Caco-2 (cell line): ENCODE data around the gene FATE1. TPM values are rescaled to one million over a fixed set of nuclear protein-coding genes. Genes with fewer than 3 reads are reported as not detected.

ENCODE experiments used
- BruUV-seq: library from RNA; stranded (reverse); fragments of 400-500 nt; replicated peaks from 2 replicates; lab custom pipeline; 2021; lab: Mats Ljungman, UMichigan
- CTCF ChIA-PET: fragments of 300-600 bp; sonication (Branson Sonifier 250); formaldehyde crosslinking; loops from one replicate; lab custom pipeline; 2022; ENCODE audit warnings: antibody characterized with exemption; lab: Charles Lee
- POLR2A ChIA-PET: fragments of 300-600 bp; sonication (Branson Sonifier 250); formaldehyde crosslinking; loops from one replicate; lab custom pipeline; 2022; ENCODE audit warnings: antibody characterized with exemption; lab: Charles Lee
- DNase-seq, 2 experiments: peaks; one replicate each; pipeline versions ENCODE4 v3.0.0 to v3.0.0-alpha.2; 2020 to 2022
- H3K27me3 ChIP-seq: replicated peaks from 2 replicates; pipeline ENCODE4 v1.6.0; 2011; ENCODE audit warnings: low read length; ENCODE audit not compliant: control insufficient read depth, insufficient read depth
- H3K36me3 ChIP-seq: 2 replicates; pipeline ENCODE4 v1.5.1; 2011; ENCODE audit warnings: low read length; ENCODE audit not compliant: control insufficient read depth, insufficient read depth
- H3K4me1 ChIP-seq: fragments of 250-450 bp; sonication (Bioruptor Pico); 2 replicates; pipeline ENCODE4 v1.5.1; 2020; ENCODE audit warnings: mild to moderate bottlenecking
- H3K4me3 ChIP-seq: 2 replicates; pipeline ENCODE4 v1.5.1; 2011; ENCODE audit warnings: low read depth, mild to moderate bottlenecking, control low read depth, low read length
- H3K9me3 ChIP-seq: fragments of 250-450 bp; sonication (Bioruptor Pico); 2 replicates; pipeline ENCODE4 v1.5.1; 2020; ENCODE audit warnings: mild to moderate bottlenecking, moderate library complexity
- H3K27ac Mint-ChIP-seq: one replicate; pipeline ENCODE4 v1.8.0; 2022; ENCODE audit warnings: mixed read lengths; ENCODE audit not compliant: unreplicated experiment
- H3K27me3 Mint-ChIP-seq: one replicate; pipeline ENCODE4 v1.8.0; 2022; ENCODE audit warnings: mixed read lengths; ENCODE audit not compliant: insufficient read depth, unreplicated experiment
- H3K36me3 Mint-ChIP-seq: one replicate; pipeline ENCODE4 v1.8.0; 2022; ENCODE audit warnings: mild to moderate bottlenecking, mixed read lengths; ENCODE audit not compliant: insufficient read depth, unreplicated experiment
- H3K4me1 Mint-ChIP-seq: one replicate; pipeline ENCODE4 v1.8.0; 2022; ENCODE audit warnings: low read depth, mixed read lengths; ENCODE audit not compliant: unreplicated experiment
- H3K4me3 Mint-ChIP-seq: one replicate; pipeline ENCODE4 v1.8.0; 2022; ENCODE audit warnings: mild to moderate bottlenecking, moderate library complexity, mixed read lengths; ENCODE audit not compliant: unreplicated experiment
- H3K9me3 Mint-ChIP-seq: one replicate; pipeline ENCODE4 v1.8.0; 2022; ENCODE audit warnings: mixed read lengths; ENCODE audit not compliant: unreplicated experiment
- CTCF ChIP-seq, 2 experiments: fragments of 200-600 bp in 1 of 2; IDR thresholded peaks; 1 replicate in 1 of 2; 2 replicates in 1 of 2; pipeline versions ENCODE4 v1.5.1 to v1.8.0; 2011 to 2022; ENCODE audit warnings: antibody characterized with exemption in 1 of 2, control low read depth in 1 of 2, inconsistent platforms in 1 of 2, low read depth in 1 of 2, low read length in 1 of 2, mild to moderate bottlenecking in 1 of 2, moderate library complexity in 1 of 2; ENCODE audit not compliant: insufficient read depth in 1 of 2, severe bottlenecking in 1 of 2, unreplicated experiment in 1 of 2
- intact Hi-C: fragments of 100-400 bp; cut with micrococcal nuclease; formaldehyde crosslinking; loops from one replicate; pipeline ENCODE4 v1.10.0; 2022; ENCODE audit not compliant: unreplicated experiment
- total RNA-seq: library from RNA; stranded (reverse); gene quantifications from 2 replicates; pipeline ENCODE4 v1.2.3, GENCODE V29; 2022

Gene FATE1
- total RNA-seq, 1 experiment from 2014 or later, result not detected

DNA sequence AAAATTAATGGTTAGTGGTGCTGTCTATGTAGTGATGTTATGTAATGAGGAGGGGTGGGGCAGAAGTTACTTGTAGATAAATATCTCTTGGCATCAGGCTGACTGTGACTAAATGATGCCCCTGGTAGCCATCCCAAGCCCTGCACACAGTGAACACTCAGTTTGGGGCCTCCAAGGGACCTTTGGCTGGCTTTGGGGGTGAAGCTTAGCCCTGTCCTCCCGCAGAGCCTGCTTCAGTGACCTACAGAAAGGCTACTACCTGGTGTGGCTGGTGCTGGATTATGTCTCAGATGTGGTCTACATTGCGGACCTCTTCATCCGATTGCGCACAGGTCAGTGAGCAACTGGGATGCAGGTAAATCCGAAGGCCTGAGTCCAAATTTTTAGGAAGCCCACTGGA, 26.5 kb downstream of the FATE1 start:
- no peaks in the 10 kb centered on the region for H3K27me3 ChIP-seq
- POLR2A ChIA-PET, result no interaction called here
- Mint-ChIP-seq H3K36me3 (no peaks in the 10 kb centered on the region), H3K27ac (no peak overlapping the region), H3K9me3 (no peaks in the 10 kb centered on the region), H3K27me3 (peaks cover 8% of the 10 kb centered on the region), H3K4me3 (no peak overlapping the region), H3K4me1 (no peaks in the 10 kb centered on the region)
- no peak for DNase-seq
- CTCF ChIA-PET, result no interaction called here
- intact Hi-C loops, result no loop called here
- no peaks in the 10 kb centered on the region for H3K36me3 ChIP-seq
- no peak for TF ChIP-seq CTCF (IDR thresholded peaks at IDR 0.05; ENCODE audit: insufficient read depth in 1 of 2, low read depth in 1 of 2, low read length in 1 of 2, severe bottlenecking in 1 of 2, unreplicated experiment in 1 of 2)
- no peaks in the 10 kb centered on the region for H3K4me1 ChIP-seq
- BruUV-seq, result no TSS peak
- H3K4me3 ChIP-seq, result no peak overlapping the region
- no peaks in the 10 kb centered on the region for H3K9me3 ChIP-seq

DNA sequence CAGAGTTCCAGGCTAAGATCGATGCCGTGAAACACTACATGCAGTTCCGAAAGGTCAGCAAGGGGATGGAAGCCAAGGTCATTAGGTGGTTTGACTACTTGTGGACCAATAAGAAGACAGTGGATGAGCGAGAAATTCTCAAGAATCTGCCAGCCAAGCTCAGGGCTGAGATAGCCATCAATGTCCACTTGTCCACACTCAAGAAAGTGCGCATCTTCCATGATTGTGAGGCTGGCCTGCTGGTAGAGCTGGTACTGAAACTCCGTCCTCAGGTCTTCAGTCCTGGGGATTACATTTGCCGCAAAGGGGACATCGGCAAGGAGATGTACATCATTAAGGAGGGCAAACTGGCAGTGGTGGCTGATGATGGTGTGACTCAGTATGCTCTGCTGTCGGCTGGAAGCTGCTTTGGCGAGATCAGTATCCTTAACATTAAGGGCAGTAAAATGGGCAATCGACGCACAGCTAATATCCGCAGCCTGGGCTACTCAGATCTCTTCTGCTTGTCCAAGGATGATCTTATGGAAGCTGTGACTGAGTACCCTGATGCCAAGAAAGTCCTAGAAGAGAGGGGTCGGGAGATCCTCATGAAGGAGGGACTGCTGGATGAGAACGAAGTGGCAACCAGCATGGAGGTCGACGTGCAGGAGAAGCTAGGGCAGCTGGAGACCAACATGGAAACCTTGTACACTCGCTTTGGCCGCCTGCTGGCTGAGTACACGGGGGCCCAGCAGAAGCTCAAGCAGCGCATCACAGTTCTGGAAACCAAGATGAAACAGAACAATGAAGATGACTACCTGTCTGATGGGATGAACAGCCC, 28.0 kb downstream of the FATE1 start:
- H3K9me3 Mint-ChIP-seq, result no peaks in the 10 kb centered on the region
- Histone ChIP-seq H3K36me3 (no peaks in the 10 kb centered on the region), H3K4me3 (no peak overlapping the region), H3K4me1 (no peaks in the 10 kb centered on the region), H3K9me3 (no peaks in the 10 kb centered on the region), H3K27me3 (no peaks in the 10 kb centered on the region)
- no peak for DNase-seq
- no TSS peak for BruUV-seq
- H3K27ac Mint-ChIP-seq, result no peak overlapping the region
- H3K27me3 Mint-ChIP-seq, result peaks cover 5% of the 10 kb centered on the region
- POLR2A ChIA-PET, result no interaction called here
- no peak overlapping the region for H3K4me3 Mint-ChIP-seq
- intact Hi-C loops, result no loop called here
- TF ChIP-seq CTCF (IDR thresholded peaks at IDR 0.05; ENCODE audit: insufficient read depth in 1 of 2, low read depth in 1 of 2, low read length in 1 of 2, severe bottlenecking in 1 of 2, unreplicated experiment in 1 of 2), result no peak
- no peaks in the 10 kb centered on the region for H3K4me1 Mint-ChIP-seq
- H3K36me3 Mint-ChIP-seq, result no peaks in the 10 kb centered on the region
- CTCF ChIA-PET, result no interaction called here

GRCh38 chrX:151745651-151746050, 29.8 kb downstream of the FATE1 start:
- CTCF ChIA-PET, result no interaction called here
- Histone ChIP-seq H3K27me3 (no peaks in the 10 kb centered on the region), H3K4me1 (no peaks in the 10 kb centered on the region), H3K9me3 (no peaks in the 10 kb centered on the region), H3K4me3 (no peak overlapping the region), H3K36me3 (no peaks in the 10 kb centered on the region)
- Mint-ChIP-seq H3K36me3 (no peaks in the 10 kb centered on the region), H3K27me3 (peaks cover 5% of the 10 kb centered on the region), H3K4me1 (no peaks in the 10 kb centered on the region), H3K9me3 (no peaks in the 10 kb centered on the region), H3K4me3 (no peak overlapping the region), H3K27ac (no peak overlapping the region)
- no TSS peak for BruUV-seq
- POLR2A ChIA-PET, result no interaction called here
- TF ChIP-seq CTCF (IDR thresholded peaks at IDR 0.05; ENCODE audit: insufficient read depth in 1 of 2, low read depth in 1 of 2, low read length in 1 of 2, severe bottlenecking in 1 of 2, unreplicated experiment in 1 of 2), result no peak
- intact Hi-C loops, result no loop called here
- DNase-seq, result no peak
